Measurements from ENCODE around the gene DGLUCY.

- TF ChIP-seq CTCF (IDR thresholded peaks at IDR 0.05) (no peak), POLR2A (IDR thresholded peaks at IDR 0.05) (no peak), EP300 (IDR thresholded peaks at IDR 0.05) (no peak)
Observed at GRCh38 chr14:91068642-91069041, 45.2 kb upstream of the DGLUCY start.

Measured in ovary (tissue), 3 donors.